DND-41 (cell line): ENCODE data around the gene CCDC40.

Experiments
- EZH2 ChIP-seq: IDR thresholded peaks from 3 replicates; pipeline ENCODE4 v1.6.1; 2012; ENCODE audit warnings: borderline replicate concordance, low read depth, mild to moderate bottlenecking, moderate library complexity, low read length, inconsistent platforms; ENCODE audit not compliant: severe bottlenecking
- TF ChIP-seq, protein P1 (sequence below): IDR thresholded peaks from 2 replicates; pipeline ENCODE4 v1.5.1; 2012; ENCODE audit warnings: borderline replicate concordance, low read length, moderate library complexity, mild to moderate bottlenecking; ENCODE audit not compliant: poor library complexity, severe bottlenecking; ENCODE audit errors: extremely low read depth

DNA sequence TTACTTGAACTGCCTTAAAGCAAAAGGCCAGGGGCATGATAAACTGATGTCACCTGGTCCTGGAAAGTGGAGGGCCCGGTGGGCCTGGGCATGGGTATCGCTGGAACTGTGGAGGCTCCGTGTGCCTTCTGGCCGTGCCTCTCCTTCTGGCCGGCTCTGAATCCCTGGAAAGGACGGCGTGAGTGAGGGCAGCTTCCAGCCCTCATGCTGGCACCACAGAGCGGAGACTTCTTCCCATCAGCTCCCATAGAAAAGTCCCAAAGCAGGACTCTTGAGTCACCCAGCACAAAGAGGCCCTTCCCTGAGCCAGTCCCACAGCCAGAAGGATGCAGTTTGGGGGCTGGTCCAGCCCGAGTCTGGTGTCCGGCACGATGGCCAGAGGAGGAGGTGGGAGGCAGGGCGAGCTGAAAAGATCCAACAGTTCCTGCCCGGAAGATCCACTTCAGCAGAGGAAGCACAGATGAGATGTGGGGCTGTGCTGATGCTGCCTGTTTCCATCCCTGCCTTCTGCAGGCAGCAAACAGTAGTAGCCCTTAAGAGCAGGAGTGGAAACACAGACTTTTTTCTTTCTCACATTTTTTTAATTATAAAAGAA is 72.7 kb downstream of the CCDC40 start:
- TF ChIP-seq, protein P1, sequence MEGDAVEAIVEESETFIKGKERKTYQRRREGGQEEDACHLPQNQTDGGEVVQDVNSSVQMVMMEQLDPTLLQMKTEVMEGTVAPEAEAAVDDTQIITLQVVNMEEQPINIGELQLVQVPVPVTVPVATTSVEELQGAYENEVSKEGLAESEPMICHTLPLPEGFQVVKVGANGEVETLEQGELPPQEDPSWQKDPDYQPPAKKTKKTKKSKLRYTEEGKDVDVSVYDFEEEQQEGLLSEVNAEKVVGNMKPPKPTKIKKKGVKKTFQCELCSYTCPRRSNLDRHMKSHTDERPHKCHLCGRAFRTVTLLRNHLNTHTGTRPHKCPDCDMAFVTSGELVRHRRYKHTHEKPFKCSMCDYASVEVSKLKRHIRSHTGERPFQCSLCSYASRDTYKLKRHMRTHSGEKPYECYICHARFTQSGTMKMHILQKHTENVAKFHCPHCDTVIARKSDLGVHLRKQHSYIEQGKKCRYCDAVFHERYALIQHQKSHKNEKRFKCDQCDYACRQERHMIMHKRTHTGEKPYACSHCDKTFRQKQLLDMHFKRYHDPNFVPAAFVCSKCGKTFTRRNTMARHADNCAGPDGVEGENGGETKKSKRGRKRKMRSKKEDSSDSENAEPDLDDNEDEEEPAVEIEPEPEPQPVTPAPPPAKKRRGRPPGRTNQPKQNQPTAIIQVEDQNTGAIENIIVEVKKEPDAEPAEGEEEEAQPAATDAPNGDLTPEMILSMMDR: no peak
- no peak for TF ChIP-seq EZH2
